ENCODE results near the gene HS3ST3A1.
"Not testable (repeated sequence)": the region's sequence is repeated elsewhere in the genome, so short reads cannot be mapped to it uniquely, and the experiment has no call there.

Gene HS3ST3A1

GRCh38 chr17:13534946-13535345 is 66.8 kb downstream of the HS3ST3A1 start:
- no peak for DNase-seq

- no peak for DNase-seq
These were observed 70.0 kb downstream of the HS3ST3A1 start for GRCh38 chr17:13531721-13532120.

- no peak for DNase-seq
These were observed 75.9 kb downstream of the HS3ST3A1 start for GRCh38 chr17:13525876-13526275.

- DNase-seq: no peak
These were observed 78.6 kb downstream of the HS3ST3A1 start for GRCh38 chr17:13523164-13523563.

GRCh38 chr17:13522749-13523148 is 79.0 kb downstream of the HS3ST3A1 start:
- no peak for DNase-seq

GRCh38 chr17:13521784-13522183 is 79.9 kb downstream of the HS3ST3A1 start:
- DNase-seq: no peak

- no peak for DNase-seq
These were observed 80.7 kb downstream of the HS3ST3A1 start for GRCh38 chr17:13520899-13521572.

- DNase-seq: no peak
These were observed 83.3 kb downstream of the HS3ST3A1 start for GRCh38 chr17:13518261-13519000.

- no peak for DNase-seq
These were observed 88.7 kb downstream of the HS3ST3A1 start for GRCh38 chr17:13513039-13513405.

- no peak for DNase-seq
These were observed 91.7 kb downstream of the HS3ST3A1 start for GRCh38 chr17:13510062-13510461.

- no peak for DNase-seq
These were observed 92.2 kb downstream of the HS3ST3A1 start for GRCh38 chr17:13509527-13509926.

GRCh38 chr17:13508896-13509295 is 92.8 kb downstream of the HS3ST3A1 start:
- DNase-seq: no peak

- DNase-seq: no peak
These were observed 98.2 kb downstream of the HS3ST3A1 start for GRCh38 chr17:13503526-13503925.

GRCh38 chr17:13502263-13502662 is 99.5 kb downstream of the HS3ST3A1 start:
- no peak for DNase-seq

- DNase-seq: no peak
These were observed 100.8 kb downstream of the HS3ST3A1 start for GRCh38 chr17:13500947-13501346.

- DNase-seq: no peak
These were observed 103.5 kb downstream of the HS3ST3A1 start for GRCh38 chr17:13498184-13498583.

- not testable (repeated sequence) for DNase-seq
These were observed 105.1 kb downstream of the HS3ST3A1 start for GRCh38 chr17:13496553-13497056.

GRCh38 chr17:13495423-13495822 is 106.3 kb downstream of the HS3ST3A1 start:
- DNase-seq: no peak

GRCh38 chr17:13492737-13493122 is 109.0 kb downstream of the HS3ST3A1 start:
- no peak for DNase-seq

- DNase-seq: no peak
These were observed 109.6 kb downstream of the HS3ST3A1 start for GRCh38 chr17:13491916-13492736.

- DNase-seq: no peak
These were observed 110.2 kb downstream of the HS3ST3A1 start for GRCh38 chr17:13491491-13491890.

- no peak for DNase-seq
These were observed 110.7 kb downstream of the HS3ST3A1 start for GRCh38 chr17:13490906-13491482.

- no peak for DNase-seq
These were observed 111.3 kb downstream of the HS3ST3A1 start for GRCh38 chr17:13490427-13490826.

Measured in activated naive CD4-positive, alpha-beta T cell treated with Interleukin-2 at 50 U/mL for 16 hours (primary cell).